GM19193 (cell line): ENCODE results near the gene ALDH3B2.

ENCODE experiments used
- POLR2A ChIP-seq: IDR thresholded peaks from 4 replicates; pipeline ENCODE4 v1.6.1; 2011; ENCODE audit not compliant: insufficient read depth, insufficient read length; ENCODE audit errors: extremely low read depth

ALDH3B2 gene

GRCh38 chr11:67645521-67646461, 28.6 kb downstream of the ALDH3B2 start:
- no peak for TF ChIP-seq POLR2A

- no peak for TF ChIP-seq POLR2A
Measured at GRCh38 chr11:67644472-67645418, 29.7 kb downstream of the ALDH3B2 start.

- TF ChIP-seq POLR2A, result no peak
Measured at GRCh38 chr11:67644042-67644441, 30.4 kb downstream of the ALDH3B2 start.

- no peak for TF ChIP-seq POLR2A
Measured at GRCh38 chr11:67642173-67643120, 32.0 kb downstream of the ALDH3B2 start.

GRCh38 chr11:67641338-67642172, 32.9 kb downstream of the ALDH3B2 start:
- TF ChIP-seq POLR2A, result no peak

GRCh38 chr11:67640758-67641337, 33.6 kb downstream of the ALDH3B2 start:
- no peak for TF ChIP-seq POLR2A

- TF ChIP-seq POLR2A, result no peak
Measured at GRCh38 chr11:67640021-67640757, 34.2 kb downstream of the ALDH3B2 start.

GRCh38 chr11:67639438-67639859, 35.0 kb downstream of the ALDH3B2 start, which contains the start of gene TBX10:
Gene TBX10, minus strand, starts transcription at chr11:67639763. Its CDS starts 291 bp downstream, at chr11:67639472.
- no peak for TF ChIP-seq POLR2A

GRCh38 chr11:67638535-67639437, 35.6 kb downstream of the ALDH3B2 start:
- TF ChIP-seq POLR2A, result no peak

GRCh38 chr11:67636962-67637361, 37.5 kb downstream of the ALDH3B2 start:
- no peak for TF ChIP-seq POLR2A

GRCh38 chr11:67635231-67635521, 39.2 kb downstream of the ALDH3B2 start:
- TF ChIP-seq POLR2A, result no peak
